Measurements from ENCODE around the gene KDM7A. TPM values are rescaled to one million over a fixed set of nuclear protein-coding genes. Genes with fewer than 3 reads are reported as not detected.
"Not testable (repeated sequence)": the region's sequence is repeated elsewhere in the genome, so short reads cannot be mapped to it uniquely, and the experiment has no call there.

Gene KDM7A
- polyA plus RNA-seq, 1 donor from 2014 or later = 8.2 TPM

DNA sequence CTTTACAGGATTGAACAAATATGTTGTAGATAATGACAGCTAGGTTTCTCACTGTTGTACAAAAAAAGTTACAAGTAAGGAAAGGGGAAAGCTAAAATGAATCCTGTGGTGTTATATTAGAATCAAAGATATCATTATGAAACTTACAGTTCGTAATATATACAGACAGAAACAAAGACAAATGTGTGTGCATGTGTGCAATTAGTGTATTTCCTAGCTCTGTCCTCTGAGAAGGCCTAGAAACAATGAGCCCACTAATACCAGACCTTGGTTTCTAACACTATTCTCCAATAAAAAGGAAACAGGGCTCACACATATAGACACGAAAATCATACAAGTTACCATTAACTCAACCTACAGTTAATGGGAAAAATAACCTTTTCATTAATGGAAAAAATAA is 8.0 kb downstream of the KDM7A start:
- Histone ChIP-seq H3K36me3 (ENCODE audit: insufficient read depth, low read length) (no peaks in the 10 kb centered on the region), H3K9me2 (ENCODE audit: insufficient read depth, low read length) (no peaks in the 10 kb centered on the region), H3K4me2 (ENCODE audit: low read length) (no peak overlapping the region), H3K4me3 (ENCODE audit: low read length) (no peak overlapping the region), H4K20me1 (ENCODE audit: insufficient read depth) (no peaks in the 10 kb centered on the region), H3K27me3 (ENCODE audit: insufficient read depth, low read depth, low read length) (no peaks in the 10 kb centered on the region), H2AFZ (ENCODE audit: low read depth, low read length) (no peak overlapping the region), H3K9me3 (ENCODE audit: low read length) (no peaks in the 10 kb centered on the region), H3K9ac (ENCODE audit: low read length) (no peak overlapping the region), H3F3A (ENCODE audit: insufficient read depth, low read length, poor library complexity, severe bottlenecking) (no peaks in the 10 kb centered on the region), H3K79me2 (replicated peaks; ENCODE audit: insufficient read depth, low read length) (peaks cover 62% of the 10 kb centered on the region), H3K27ac (ENCODE audit: low read length) (no peak overlapping the region)
- no peak for TF ChIP-seq RAD21 (conservative IDR thresholded peaks at IDR 0.05)
- no peak for TF ChIP-seq REST (IDR thresholded peaks at IDR 0.05; ENCODE audit: borderline replicate concordance)
- TF ChIP-seq POLR2AphosphoS5 (IDR thresholded peaks at IDR 0.05) = no peak
- TF ChIP-seq MXI1 (conservative IDR thresholded peaks at IDR 0.05; ENCODE audit: poor library complexity, severe bottlenecking) = no peak
- TF ChIP-seq, protein P1, sequence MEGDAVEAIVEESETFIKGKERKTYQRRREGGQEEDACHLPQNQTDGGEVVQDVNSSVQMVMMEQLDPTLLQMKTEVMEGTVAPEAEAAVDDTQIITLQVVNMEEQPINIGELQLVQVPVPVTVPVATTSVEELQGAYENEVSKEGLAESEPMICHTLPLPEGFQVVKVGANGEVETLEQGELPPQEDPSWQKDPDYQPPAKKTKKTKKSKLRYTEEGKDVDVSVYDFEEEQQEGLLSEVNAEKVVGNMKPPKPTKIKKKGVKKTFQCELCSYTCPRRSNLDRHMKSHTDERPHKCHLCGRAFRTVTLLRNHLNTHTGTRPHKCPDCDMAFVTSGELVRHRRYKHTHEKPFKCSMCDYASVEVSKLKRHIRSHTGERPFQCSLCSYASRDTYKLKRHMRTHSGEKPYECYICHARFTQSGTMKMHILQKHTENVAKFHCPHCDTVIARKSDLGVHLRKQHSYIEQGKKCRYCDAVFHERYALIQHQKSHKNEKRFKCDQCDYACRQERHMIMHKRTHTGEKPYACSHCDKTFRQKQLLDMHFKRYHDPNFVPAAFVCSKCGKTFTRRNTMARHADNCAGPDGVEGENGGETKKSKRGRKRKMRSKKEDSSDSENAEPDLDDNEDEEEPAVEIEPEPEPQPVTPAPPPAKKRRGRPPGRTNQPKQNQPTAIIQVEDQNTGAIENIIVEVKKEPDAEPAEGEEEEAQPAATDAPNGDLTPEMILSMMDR (IDR thresholded peaks at IDR 0.05; ENCODE audit: poor library complexity, severe bottlenecking) = no peak

DNA sequence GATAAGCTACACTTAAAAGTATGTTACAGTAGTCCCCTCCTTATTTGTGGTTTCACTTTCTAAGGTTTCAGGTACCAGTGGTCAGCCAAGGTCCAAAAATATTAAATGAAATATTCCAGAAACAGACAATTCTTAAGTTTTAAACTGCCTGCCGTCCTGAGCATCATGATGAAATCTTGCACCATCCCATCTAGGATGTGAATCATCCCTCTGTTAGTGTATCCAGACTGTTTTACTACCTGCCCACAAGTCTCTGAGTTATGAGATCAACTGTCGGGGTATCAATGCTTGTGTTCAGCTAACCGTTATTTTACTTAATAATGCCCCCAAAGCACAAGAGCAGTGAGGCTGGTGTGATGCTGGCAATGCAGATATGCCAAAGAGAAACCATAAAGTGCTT is 11.4 kb downstream of the KDM7A start:
- no peak overlapping the region for H2AFZ ChIP-seq (ENCODE audit: low read depth, low read length)
- no peaks in the 10 kb centered on the region for H4K20me1 ChIP-seq (ENCODE audit: insufficient read depth)
- no peaks in the 10 kb centered on the region for H3K9me3 ChIP-seq (ENCODE audit: low read length)
- no peaks in the 10 kb centered on the region for H3K27me3 ChIP-seq (ENCODE audit: insufficient read depth, low read depth, low read length)
- no peaks in the 10 kb centered on the region for H3F3A ChIP-seq (ENCODE audit: insufficient read depth, low read length, poor library complexity, severe bottlenecking)
- H3K79me2 ChIP-seq (replicated peaks; ENCODE audit: insufficient read depth, low read length) = peaks cover 37% of the 10 kb centered on the region
- no peak overlapping the region for H3K4me2 ChIP-seq (ENCODE audit: low read length)
- H3K9me2 ChIP-seq (ENCODE audit: insufficient read depth, low read length) = no peaks in the 10 kb centered on the region
- no peak overlapping the region for H3K9ac ChIP-seq (ENCODE audit: low read length)
- H3K27ac ChIP-seq (ENCODE audit: low read length) = no peak overlapping the region
- H3K4me3 ChIP-seq (ENCODE audit: low read length) = no peak overlapping the region
- no peaks in the 10 kb centered on the region for H3K36me3 ChIP-seq (ENCODE audit: insufficient read depth, low read length)
- TF ChIP-seq TAF1 (IDR thresholded peaks at IDR 0.05; ENCODE audit: low read depth) = no peak
- TF ChIP-seq EZH2 (IDR thresholded peaks at IDR 0.05; ENCODE audit: borderline replicate concordance, insufficient read depth, low read length, poor library complexity, severe bottlenecking) = no peak
- TF ChIP-seq, protein P1 (IDR thresholded peaks at IDR 0.05; ENCODE audit: poor library complexity, severe bottlenecking) = no peak
- no peak for TF ChIP-seq POLR2AphosphoS5 (IDR thresholded peaks at IDR 0.05)
- no peak for TF ChIP-seq MXI1 (conservative IDR thresholded peaks at IDR 0.05; ENCODE audit: poor library complexity, severe bottlenecking)
- no peak for TF ChIP-seq RAD21 (conservative IDR thresholded peaks at IDR 0.05)
- TF ChIP-seq SMC3 (conservative IDR thresholded peaks at IDR 0.05; ENCODE audit: poor library complexity) = no peak
- no peak for TF ChIP-seq EP300 (conservative IDR thresholded peaks at IDR 0.05; ENCODE audit: poor library complexity, severe bottlenecking)
- no peak for TF ChIP-seq REST (IDR thresholded peaks at IDR 0.05; ENCODE audit: borderline replicate concordance)

GRCh38 chr7:140162081-140162480 is 14.7 kb downstream of the KDM7A start:
- H4K20me1 ChIP-seq (ENCODE audit: insufficient read depth); H3K9me2 ChIP-seq (ENCODE audit: insufficient read depth, low read length); H3F3A ChIP-seq (ENCODE audit: insufficient read depth, low read length, poor library complexity, severe bottlenecking); H3K27ac ChIP-seq (ENCODE audit: low read length); H3K4me2 ChIP-seq (ENCODE audit: low read length); H2AFZ ChIP-seq (ENCODE audit: low read depth, low read length); H3K4me3 ChIP-seq (ENCODE audit: low read length); H3K9ac ChIP-seq (ENCODE audit: low read length); H3K27me3 ChIP-seq (ENCODE audit: insufficient read depth, low read depth, low read length); H3K36me3 ChIP-seq (ENCODE audit: insufficient read depth, low read length); H3K9me3 ChIP-seq (ENCODE audit: low read length): not testable (repeated sequence)
- H3K79me2 ChIP-seq (replicated peaks; ENCODE audit: insufficient read depth, low read length) = peaks cover 24% of the 10 kb centered on the region

All from neural cell (in vitro differentiated cells).